A673 (cell line): ENCODE measurements around the gene SLC43A3. TPM values are rescaled to one million over a fixed set of nuclear protein-coding genes. Genes with fewer than 3 reads are reported as not detected.

Source experiments
- BruUV-seq: library from RNA; stranded (reverse); fragments of 400-500 nt; replicated peaks from 2 replicates; lab custom pipeline; 2021; lab: Mats Ljungman, UMichigan
- CTCF ChIA-PET: fragments of 300-600 bp; sonication (Branson Sonifier 250); formaldehyde crosslinking; loops from one replicate; lab custom pipeline; 2022; ENCODE audit warnings: antibody characterized with exemption; lab: Charles Lee
- POLR2A ChIA-PET: fragments of 300-600 bp; sonication (Branson Sonifier 250); formaldehyde crosslinking; loops from one replicate; lab custom pipeline; 2022; ENCODE audit warnings: antibody characterized with exemption; ENCODE audit not compliant: low non-redundant PET; lab: Charles Lee
- DNase-seq: peaks from one replicate; pipeline ENCODE4 v3.0.0-alpha.2; 2015; ENCODE audit warnings: low spot score
- H3K27ac ChIP-seq: fragments of 200-600 bp; sonication (generic); 2 replicates; pipeline ENCODE4 v1.5.1; 2016; ENCODE audit warnings: mixed run types, low read depth, mild to moderate bottlenecking, mixed read lengths, antibody characterized with exemption, low read length; ENCODE audit not compliant: poor library complexity, severe bottlenecking
- H3K27me3 ChIP-seq: fragments of 200-600 bp; sonication (generic); replicated peaks from 2 replicates; pipeline ENCODE4 v1.6.1; 2017; ENCODE audit warnings: mixed run types, low read depth, mild to moderate bottlenecking, mixed read lengths, antibody characterized with exemption, low read length; ENCODE audit not compliant: insufficient read depth, poor library complexity
- H3K36me3 ChIP-seq: fragments of 200-600 bp; sonication (generic); 2 replicates; pipeline ENCODE4 v1.6.1; 2016; ENCODE audit warnings: mixed run types, mild to moderate bottlenecking, mixed read lengths, antibody characterized with exemption, low read length; ENCODE audit not compliant: insufficient read depth, poor library complexity, severe bottlenecking
- H3K4me1 ChIP-seq: fragments of 200-600 bp; sonication (generic); 2 replicates; pipeline ENCODE4 v1.6.1; 2017; ENCODE audit warnings: mixed run types, mild to moderate bottlenecking, mixed read lengths, antibody characterized with exemption, low read length; ENCODE audit not compliant: insufficient read depth, poor library complexity, severe bottlenecking
- H3K4me3 ChIP-seq: fragments of 200-600 bp; sonication (generic); 2 replicates; pipeline ENCODE4 v1.5.1; 2016; ENCODE audit warnings: low read depth, mixed run types, mild to moderate bottlenecking, mixed read lengths, low read length; ENCODE audit not compliant: poor library complexity, severe bottlenecking
- H3K9me3 ChIP-seq: fragments of 200-600 bp; sonication (generic); 2 replicates; pipeline ENCODE4 v1.6.1; 2016; ENCODE audit warnings: mixed run types, low read depth, mild to moderate bottlenecking, mixed read lengths, antibody characterized with exemption, low read length; ENCODE audit not compliant: poor library complexity, severe bottlenecking
- CTCF ChIP-seq: fragments of 300-800, 200-600 bp; sonication (generic); conservative IDR thresholded peaks from 2 replicates; pipeline ENCODE4 v1.5.1; 2017; ENCODE audit warnings: low read depth, mild to moderate bottlenecking, antibody characterized with exemption, low read length, moderate library complexity, mixed read lengths
- EZH2 ChIP-seq: fragments of 200-600 bp; sonication (generic); IDR thresholded peaks from 2 replicates; pipeline ENCODE4 v1.6.1; 2017; ENCODE audit warnings: borderline replicate concordance, low read depth, mild to moderate bottlenecking, mixed read lengths, antibody characterized with exemption, low read length; ENCODE audit not compliant: poor library complexity, severe bottlenecking
- intact Hi-C: fragments of 100-400 bp; cut with micrococcal nuclease; formaldehyde crosslinking; loops from one replicate; pipeline ENCODE4 v1.10.0; 2022; ENCODE audit not compliant: unreplicated experiment
- total RNA-seq: library from RNA; stranded (reverse); gene quantifications from 2 replicates; pipeline ENCODE4 v1.2.3, GENCODE V29; 2021

The SLC43A3 gene
- total RNA-seq, 1 experiment from 2014 or later, result 142 TPM

GRCh38 chr11:57416436-57416835 is 10.5 kb downstream of the SLC43A3 start:
- BruUV-seq, result no TSS peak
- POLR2A ChIA-PET, result no interaction called here

DNA sequence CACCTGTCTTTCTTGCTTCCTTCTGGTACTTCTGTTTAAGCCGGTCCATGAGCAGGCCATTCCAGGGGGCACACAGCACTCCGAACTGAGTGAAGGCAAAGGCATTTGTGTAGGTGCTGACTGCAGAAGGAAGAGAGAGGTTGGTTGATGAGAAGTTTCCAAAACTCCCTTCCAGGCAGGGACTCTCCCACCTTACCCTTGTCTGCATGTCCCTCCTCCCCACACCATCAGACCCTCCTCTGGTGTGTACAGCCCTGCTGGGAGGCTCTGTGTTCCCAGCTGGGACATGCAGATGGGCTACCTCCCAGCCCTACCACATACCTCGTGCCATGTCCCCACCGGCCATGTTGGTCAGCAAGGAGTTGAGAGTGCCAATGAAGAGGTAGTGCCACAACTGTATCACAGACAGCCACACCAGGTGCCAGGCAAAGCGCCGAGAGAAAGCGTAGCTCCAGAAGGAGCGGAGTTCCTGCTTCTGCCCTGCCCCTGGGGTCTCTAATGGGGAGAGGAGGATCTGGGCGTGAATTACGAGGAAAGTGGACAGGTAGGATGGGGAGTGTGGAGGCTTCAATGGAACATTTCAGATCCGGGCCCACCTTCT is 12.2 kb downstream of the SLC43A3 start:
- DNase-seq, result no peak
- TF ChIP-seq EZH2, result no peak
- no peak for TF ChIP-seq CTCF
- Histone ChIP-seq H3K36me3 (peaks cover 48% of the 10 kb centered on the region), H3K4me3 (no peak overlapping the region), H3K4me1 (no peaks in the 10 kb centered on the region), H3K27ac (no peak overlapping the region), H3K27me3 (no peaks in the 10 kb centered on the region), H3K9me3 (no peaks in the 10 kb centered on the region)
- intact Hi-C loops, result no loop called here
- ChIA-PET POLR2A (no interaction called here), CTCF (no interaction called here)
- no TSS peak for BruUV-seq

More at GRCh38 chr11:57416436-57416835, 10.5 kb downstream of the SLC43A3 start:
- H3K4me3 ChIP-seq, result no peak overlapping the region
- no peaks in the 10 kb centered on the region for H3K4me1 ChIP-seq
- TF ChIP-seq CTCF, result no peak
- TF ChIP-seq EZH2, result no peak
- CTCF ChIA-PET, result no interaction called here
- H3K27ac ChIP-seq, result no peak overlapping the region
- H3K36me3 ChIP-seq, result peaks cover 35% of the 10 kb centered on the region
- no peak for DNase-seq
- H3K27me3 ChIP-seq, result no peaks in the 10 kb centered on the region
- intact Hi-C loops, result no loop called here
- H3K9me3 ChIP-seq, result no peaks in the 10 kb centered on the region

GRCh38 chr11:57413681-57414080 is 13.2 kb downstream of the SLC43A3 start:
- Histone ChIP-seq H3K9me3 (no peaks in the 10 kb centered on the region), H3K27ac (no peak overlapping the region), H3K36me3 (peaks cover 50% of the 10 kb centered on the region), H3K4me3 (no peak overlapping the region), H3K27me3 (no peaks in the 10 kb centered on the region), H3K4me1 (no peaks in the 10 kb centered on the region)
- intact Hi-C loops, result no loop called here
- CTCF ChIA-PET, result no interaction called here
- no peak for TF ChIP-seq EZH2
- no peak for TF ChIP-seq CTCF
- DNase-seq, result no peak
- POLR2A ChIA-PET, result no interaction called here
- BruUV-seq, result no TSS peak
